Gastroesophageal sphincter (tissue), 4 donors: ENCODE measurements around the gene COL15A1. TPM values are rescaled to one million over a fixed set of nuclear protein-coding genes. Genes with fewer than 3 reads are reported as not detected.

ENCODE experiments used
- ATAC-seq: fragments of 150-250 bp; one replicate; pipeline ENCODE4 v1.9.1; 2016; ENCODE audit warnings: mild to moderate bottlenecking, moderate library complexity
- H3K27ac ChIP-seq, 4 donors: fragments of 200-600 bp; sonication (generic) in 3 of 4; 1 replicate in 3 of 4; 2 replicates in 1 of 4; pipeline ENCODE4 v1.5.1; 2016 to 2019
- H3K27me3 ChIP-seq: fragments of 200-600 bp; sonication (generic); one replicate; pipeline ENCODE4 v1.5.1; 2019
- H3K36me3 ChIP-seq, 2 donors: fragments of 200-600 bp; sonication (generic); one replicate each; pipeline ENCODE4 v1.5.1; 2019; ENCODE audit warnings: control low read depth in 1 of 2
- H3K4me1 ChIP-seq, 3 donors: fragments of 200-600 bp; sonication (generic); 1 replicate in 2 of 3; 2 replicates in 1 of 3; pipeline ENCODE4 v1.5.1; 2016 to 2019; ENCODE audit warnings: control low read depth in 2 of 3
- H3K4me3 ChIP-seq, 2 donors: fragments of 200-600 bp; sonication (generic); one replicate each; pipeline ENCODE4 v1.5.1; 2019; ENCODE audit warnings: mild to moderate bottlenecking in 1 of 2, moderate library complexity in 1 of 2
- H3K9me3 ChIP-seq, 3 donors: fragments of 200-600 bp; sonication (generic); one replicate each; pipeline ENCODE4 v1.5.1; 2017 to 2019; ENCODE audit warnings: control low read depth in 2 of 3
- EP300 ChIP-seq: sonication (generic); formaldehyde crosslinking; IDR thresholded peaks from one replicate; pipeline ENCODE4 v1.6.1; 2017; ENCODE audit warnings: antibody characterized with exemption, mild to moderate bottlenecking
- POLR2A ChIP-seq, 2 donors: fragments of 450-650 bp; IDR thresholded peaks; one replicate each; pipeline ENCODE4 v1.6.1; 2017; ENCODE audit warnings: antibody characterized with exemption in 2 of 2, mild to moderate bottlenecking in 2 of 2, moderate library complexity in 1 of 2
- POLR2AphosphoS5 ChIP-seq: sonication (generic); formaldehyde crosslinking; IDR thresholded peaks from one replicate; pipeline ENCODE4 v1.6.1; 2017; ENCODE audit warnings: antibody characterized with exemption
- WGBS, 2 donors: methylation state at CpG; one replicate each; pipeline ENCODE4 v1.1.5; 2018; ENCODE audit warnings: low coverage in 1 of 2; 5-methylcytosine and 5-hydroxymethylcytosine counted together
- total RNA-seq, 4 donors: library from RNA; depleted of rRNA; stranded (reverse); fragments of >200 nt; gene quantifications; one replicate each; pipeline ENCODE4 v1.1.0, GENCODE V29; 2016
- TF ChIP-seq, protein P1 (sequence below), 4 experiments: fragments of 200-600 bp in 2 of 4; fragments of 450-650 bp in 2 of 4; sonication (generic) in 1 of 4; IDR thresholded peaks; one replicate each; pipeline ENCODE4 v1.5.1; 2017 to 2019; ENCODE audit warnings: antibody characterized with exemption in 4 of 4, mild to moderate bottlenecking in 2 of 4, moderate library complexity in 2 of 4

Gene COL15A1
- total RNA-seq, 4 donors from 2014 or later: 80.5 to 256 (median 97.2) TPM

DNA sequence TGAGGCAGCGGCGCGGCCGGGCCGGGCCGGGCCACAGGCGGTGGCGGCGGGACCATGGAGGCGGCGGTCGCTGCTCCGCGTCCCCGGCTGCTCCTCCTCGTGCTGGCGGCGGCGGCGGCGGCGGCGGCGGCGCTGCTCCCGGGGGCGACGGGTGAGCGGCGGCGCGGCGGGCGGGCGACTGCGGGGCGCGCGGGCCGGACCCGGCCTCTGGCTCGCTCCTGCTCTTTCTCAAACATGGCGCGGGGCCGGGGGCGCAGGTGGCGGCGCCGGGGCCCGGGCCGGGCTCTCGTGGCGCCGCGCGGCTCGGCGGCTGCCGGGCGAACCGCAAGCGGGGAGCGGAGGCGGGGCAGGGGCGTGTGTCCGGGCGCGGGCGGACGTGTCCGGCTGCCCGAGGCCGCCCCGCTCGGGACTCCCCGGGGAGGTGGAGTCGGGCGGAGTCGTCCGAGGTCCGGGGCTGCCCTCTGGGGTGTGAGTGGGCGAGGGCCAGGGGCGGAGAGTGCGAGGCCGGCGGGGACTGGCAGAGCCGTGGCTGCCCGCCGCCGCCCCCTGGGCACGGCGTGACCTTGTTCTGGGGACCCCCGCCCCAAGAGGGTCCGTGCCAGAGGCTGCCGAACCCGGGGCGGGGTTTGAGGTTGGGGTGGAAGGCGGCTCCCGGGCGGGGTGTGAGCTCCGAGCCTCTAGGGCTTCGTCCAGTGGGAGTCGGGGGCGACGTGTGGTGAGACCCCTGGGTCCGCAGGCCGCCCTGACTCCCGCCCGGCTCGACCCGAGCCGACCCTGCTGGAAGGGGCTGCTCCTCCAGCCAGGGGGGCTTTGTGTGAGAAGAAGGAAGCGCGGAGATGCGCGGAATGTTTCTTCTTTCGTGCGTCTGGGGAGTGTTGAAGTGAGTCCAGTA, 161.7 kb downstream of the COL15A1 start:
- peak overlapping the region; percentile 83 to 97 (median 92) for H3K27ac ChIP-seq
- no peaks in the 10 kb centered on the region for H3K36me3 ChIP-seq
- no peaks in the 10 kb centered on the region for H3K9me3 ChIP-seq
- no peaks in the 10 kb centered on the region for H3K27me3 ChIP-seq
- WGBS, 2 donors: 0% methylated on average over 6 to 10 of the region's 118 CpGs
- H3K4me1 ChIP-seq: peaks cover 14 to 63% (median 29%) of the 10 kb centered on the region in 3 donors
- H3K4me3 ChIP-seq: peak overlapping the region; percentile 92 to 97
- TF ChIP-seq EP300 (no peak), POLR2AphosphoS5 (peak; percentile 24), POLR2A (IDR thresholded peaks at IDR 0.05) (peak; percentile 25 to 51)
- TF ChIP-seq, protein P1, sequence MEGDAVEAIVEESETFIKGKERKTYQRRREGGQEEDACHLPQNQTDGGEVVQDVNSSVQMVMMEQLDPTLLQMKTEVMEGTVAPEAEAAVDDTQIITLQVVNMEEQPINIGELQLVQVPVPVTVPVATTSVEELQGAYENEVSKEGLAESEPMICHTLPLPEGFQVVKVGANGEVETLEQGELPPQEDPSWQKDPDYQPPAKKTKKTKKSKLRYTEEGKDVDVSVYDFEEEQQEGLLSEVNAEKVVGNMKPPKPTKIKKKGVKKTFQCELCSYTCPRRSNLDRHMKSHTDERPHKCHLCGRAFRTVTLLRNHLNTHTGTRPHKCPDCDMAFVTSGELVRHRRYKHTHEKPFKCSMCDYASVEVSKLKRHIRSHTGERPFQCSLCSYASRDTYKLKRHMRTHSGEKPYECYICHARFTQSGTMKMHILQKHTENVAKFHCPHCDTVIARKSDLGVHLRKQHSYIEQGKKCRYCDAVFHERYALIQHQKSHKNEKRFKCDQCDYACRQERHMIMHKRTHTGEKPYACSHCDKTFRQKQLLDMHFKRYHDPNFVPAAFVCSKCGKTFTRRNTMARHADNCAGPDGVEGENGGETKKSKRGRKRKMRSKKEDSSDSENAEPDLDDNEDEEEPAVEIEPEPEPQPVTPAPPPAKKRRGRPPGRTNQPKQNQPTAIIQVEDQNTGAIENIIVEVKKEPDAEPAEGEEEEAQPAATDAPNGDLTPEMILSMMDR (IDR thresholded peaks at IDR 0.05): peak in 3 of 4 experiments; percentile 8 to 37 (median 14)
- ATAC-seq: peak; percentile 73

DNA sequence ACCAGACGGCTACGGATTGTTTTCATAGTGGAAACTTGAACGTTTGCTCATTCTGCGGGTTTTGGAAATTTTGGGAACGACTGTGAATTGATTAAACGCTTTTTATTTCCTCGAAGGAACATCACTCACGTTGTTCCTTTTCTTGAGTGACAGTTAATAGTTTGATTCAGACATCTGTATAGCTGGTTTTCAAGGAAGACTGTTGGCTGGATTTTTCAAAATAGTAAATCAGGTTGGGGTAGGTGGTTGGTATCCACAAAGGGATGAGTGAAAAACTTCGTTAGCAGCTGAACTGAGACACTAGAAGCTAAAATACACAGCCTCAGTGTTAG, 162.3 kb downstream of the COL15A1 start:
- no peak for TF ChIP-seq POLR2AphosphoS5
- TF ChIP-seq EP300: no peak
- TF ChIP-seq, protein P1 (IDR thresholded peaks at IDR 0.05): no peak
- no peak for TF ChIP-seq POLR2A (IDR thresholded peaks at IDR 0.05)
- H3K9me3 ChIP-seq: no peaks in the 10 kb centered on the region
- H3K4me3 ChIP-seq: peak overlapping the region; percentile 92 to 97
- no peaks in the 10 kb centered on the region for H3K36me3 ChIP-seq
- 1 to 2% methylated on average over 9 of the region's 9 CpGs for WGBS, 2 donors
- no peaks in the 10 kb centered on the region for H3K27me3 ChIP-seq
- H3K27ac ChIP-seq: peak overlapping the region; percentile 83 to 97 (median 92)
- H3K4me1 ChIP-seq: peaks cover 16 to 68% (median 29%) of the 10 kb centered on the region in 3 donors
- ATAC-seq: no peak

DNA sequence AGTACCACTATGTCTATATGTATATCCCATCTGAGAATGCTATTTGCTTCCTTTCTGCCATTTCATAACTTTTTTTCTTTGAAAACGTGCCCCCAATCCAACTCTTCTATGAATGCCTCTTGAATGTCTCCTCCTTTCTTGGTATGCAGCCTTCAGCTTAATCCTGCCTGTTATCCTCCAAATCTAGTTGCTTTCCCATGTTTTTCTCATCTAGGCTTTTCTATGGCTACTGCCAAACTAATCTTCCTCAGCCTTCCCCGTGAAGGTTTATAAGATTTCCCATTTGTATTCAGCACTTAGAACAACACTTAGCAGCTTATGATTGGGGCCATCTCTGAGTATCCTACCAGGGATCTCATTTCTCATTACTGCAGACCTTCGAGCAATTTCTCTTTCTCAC, 163.7 kb downstream of the COL15A1 start:
- 23 to 39% methylated on average over 3 of the region's 3 CpGs for WGBS, 2 donors
- Histone ChIP-seq H3K9me3 (no peaks in the 10 kb centered on the region), H3K4me3 (no peak overlapping the region), H3K27ac (peak overlapping the region in 1 of 4 donors; percentile 97), H3K27me3 (no peaks in the 10 kb centered on the region), H3K4me1 (peaks cover 16 to 77% (median 37%) of the 10 kb centered on the region in 3 donors), H3K36me3 (no peaks in the 10 kb centered on the region)
- no peak for TF ChIP-seq POLR2A (IDR thresholded peaks at IDR 0.05)
- TF ChIP-seq, protein P1 (IDR thresholded peaks at IDR 0.05): no peak
- TF ChIP-seq EP300: no peak
- TF ChIP-seq POLR2AphosphoS5: no peak
- ATAC-seq: no peak

DNA sequence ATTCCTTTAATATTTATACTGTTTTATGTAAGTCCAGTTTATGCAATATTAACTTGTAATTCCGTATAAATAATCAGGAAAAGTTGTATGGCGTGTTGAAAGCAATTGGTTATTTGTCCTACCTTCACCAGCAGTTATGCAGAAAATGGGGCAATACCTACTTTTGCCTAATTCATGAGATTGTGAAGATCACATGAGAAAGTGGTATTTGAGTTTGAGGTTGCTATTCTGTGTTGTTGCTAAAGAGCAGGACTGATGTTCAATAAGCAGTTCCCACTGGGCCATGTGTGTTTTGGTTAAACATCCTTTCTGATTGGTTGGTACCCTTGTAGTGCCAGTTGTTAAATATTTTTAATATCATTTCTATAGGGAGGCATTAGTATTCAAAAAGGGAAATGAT, 164.4 kb downstream of the COL15A1 start:
- 94 to 95% methylated on average over 2 of the region's 2 CpGs for WGBS, 2 donors
- Histone ChIP-seq H3K27me3 (no peaks in the 10 kb centered on the region), H3K4me1 (peaks cover 16 to 77% (median 44%) of the 10 kb centered on the region in 3 donors), H3K36me3 (no peaks in the 10 kb centered on the region), H3K9me3 (no peaks in the 10 kb centered on the region), H3K4me3 (no peak overlapping the region), H3K27ac (peak overlapping the region in 1 of 4 donors; percentile 97)
- no peak for TF ChIP-seq POLR2AphosphoS5
- TF ChIP-seq, protein P1 (IDR thresholded peaks at IDR 0.05): no peak
- no peak for TF ChIP-seq EP300
- TF ChIP-seq POLR2A (IDR thresholded peaks at IDR 0.05): no peak
- no peak for ATAC-seq

DNA sequence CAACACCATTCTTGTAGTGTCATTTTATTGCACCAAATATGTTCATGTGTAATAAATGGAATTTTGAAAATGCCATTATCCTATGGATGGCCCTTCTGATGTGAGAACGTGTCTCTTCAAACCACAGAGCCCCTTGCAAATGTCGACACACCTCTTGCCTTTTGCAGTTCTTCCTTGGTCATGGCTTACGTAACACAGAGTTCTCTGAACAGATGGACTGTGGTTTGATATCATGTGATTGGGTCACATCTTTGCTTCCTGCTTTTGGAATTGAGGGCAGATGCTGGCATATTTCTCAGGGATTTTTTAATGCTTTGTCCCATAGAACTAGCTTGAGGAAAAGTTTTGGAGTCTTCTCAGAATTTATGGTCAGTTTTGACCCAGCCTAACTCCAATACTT, 165.8 kb downstream of the COL15A1 start:
- TF ChIP-seq, protein P1 (IDR thresholded peaks at IDR 0.05): no peak
- peak; percentile 5 for TF ChIP-seq POLR2AphosphoS5
- WGBS, 2 donors: 72 to 81% methylated on average over 3 of the region's 3 CpGs
- Histone ChIP-seq H3K36me3 (no peaks in the 10 kb centered on the region), H3K4me3 (no peak overlapping the region), H3K27ac (no peak overlapping the region), H3K27me3 (no peaks in the 10 kb centered on the region), H3K4me1 (peaks cover 22 to 77% (median 42%) of the 10 kb centered on the region in 3 donors), H3K9me3 (no peaks in the 10 kb centered on the region)
- ATAC-seq: no peak
